Chondrocyte (in vitro differentiated cells): Measurements from ENCODE around the gene SPDEF. TPM values are rescaled to one million over a fixed set of nuclear protein-coding genes. Genes with fewer than 3 reads are reported as not detected.

Experiments used
- DNase-seq: peaks from one replicate; pipeline ENCODE4 v3.0.0; 2021; ENCODE audit warnings: mixed read lengths, low spot score
- H3K27ac Mint-ChIP-seq: one replicate; pipeline ENCODE4 v1.8.0; 2021; ENCODE audit warnings: mild to moderate bottlenecking, moderate library complexity, mixed read lengths; ENCODE audit not compliant: unreplicated experiment
- H3K27me3 Mint-ChIP-seq: 2 replicates; pipeline ENCODE4 v1.8.0; 2021; ENCODE audit warnings: low read depth, mixed read lengths
- H3K36me3 Mint-ChIP-seq: 2 replicates; pipeline ENCODE4 v1.8.0; 2021; ENCODE audit warnings: low read depth, mixed read lengths
- H3K4me1 Mint-ChIP-seq: 2 replicates; pipeline ENCODE4 v1.8.0; 2021; ENCODE audit warnings: low read depth, mild to moderate bottlenecking, mixed read lengths
- H3K4me3 Mint-ChIP-seq: one replicate; pipeline ENCODE4 v1.8.0; 2021; ENCODE audit warnings: mild to moderate bottlenecking, moderate library complexity, mixed read lengths; ENCODE audit not compliant: unreplicated experiment
- H3K9me3 Mint-ChIP-seq: 2 replicates; pipeline ENCODE4 v1.8.0; 2021; ENCODE audit warnings: low read depth, mixed read lengths
- total RNA-seq: library from RNA; stranded (reverse); gene quantifications from 3 replicates; pipeline ENCODE4 v1.2.1, GENCODE V29; 2021
- TF ChIP-seq, protein P1 (sequence below): fragments of 200-600 bp; sonication (generic); IDR thresholded peaks from 2 replicates; pipeline ENCODE4 v1.5.0; 2021; ENCODE audit warnings: antibody characterized with exemption, mild to moderate bottlenecking, moderate library complexity

SPDEF gene
- total RNA-seq, 1 donor from 2014 or later = 0.10 TPM

DNA sequence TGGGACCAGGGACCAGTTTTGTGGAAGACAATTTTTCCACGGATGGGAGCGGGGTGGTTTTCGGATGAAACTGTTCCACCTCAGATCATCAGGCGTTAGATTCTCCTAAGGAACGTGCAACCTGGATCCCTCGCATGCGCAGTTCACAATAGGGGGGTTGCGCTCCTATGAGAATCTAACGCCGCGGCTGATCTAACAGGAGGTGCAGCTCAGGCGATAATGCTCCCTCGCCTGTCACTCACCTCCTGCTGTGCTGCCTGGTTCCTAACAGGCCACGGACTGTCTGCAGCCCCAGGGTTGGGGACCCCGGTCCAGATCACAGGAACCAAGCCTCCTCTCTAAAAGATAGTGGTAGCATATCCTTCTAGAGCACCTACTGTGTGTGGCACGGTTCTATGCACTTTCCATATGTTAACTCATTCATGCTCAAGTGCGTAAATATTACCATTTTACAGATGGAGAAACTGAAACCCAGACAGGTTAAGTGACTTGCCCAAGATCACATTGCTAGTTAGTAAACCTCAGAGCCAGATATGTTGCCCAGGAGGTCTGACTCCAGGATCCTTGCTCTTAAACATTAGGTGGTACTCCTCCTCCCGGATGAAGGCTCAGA, 25.3 kb downstream of the SPDEF start:
- no peak for DNase-seq
- Mint-ChIP-seq H3K4me1 (peaks cover 8% of the 10 kb centered on the region), H3K36me3 (no peaks in the 10 kb centered on the region), H3K9me3 (no peaks in the 10 kb centered on the region), H3K27me3 (no peaks in the 10 kb centered on the region), H3K4me3 (peak overlapping the region; percentile 47), H3K27ac (no peak overlapping the region)
- TF ChIP-seq, protein P1, sequence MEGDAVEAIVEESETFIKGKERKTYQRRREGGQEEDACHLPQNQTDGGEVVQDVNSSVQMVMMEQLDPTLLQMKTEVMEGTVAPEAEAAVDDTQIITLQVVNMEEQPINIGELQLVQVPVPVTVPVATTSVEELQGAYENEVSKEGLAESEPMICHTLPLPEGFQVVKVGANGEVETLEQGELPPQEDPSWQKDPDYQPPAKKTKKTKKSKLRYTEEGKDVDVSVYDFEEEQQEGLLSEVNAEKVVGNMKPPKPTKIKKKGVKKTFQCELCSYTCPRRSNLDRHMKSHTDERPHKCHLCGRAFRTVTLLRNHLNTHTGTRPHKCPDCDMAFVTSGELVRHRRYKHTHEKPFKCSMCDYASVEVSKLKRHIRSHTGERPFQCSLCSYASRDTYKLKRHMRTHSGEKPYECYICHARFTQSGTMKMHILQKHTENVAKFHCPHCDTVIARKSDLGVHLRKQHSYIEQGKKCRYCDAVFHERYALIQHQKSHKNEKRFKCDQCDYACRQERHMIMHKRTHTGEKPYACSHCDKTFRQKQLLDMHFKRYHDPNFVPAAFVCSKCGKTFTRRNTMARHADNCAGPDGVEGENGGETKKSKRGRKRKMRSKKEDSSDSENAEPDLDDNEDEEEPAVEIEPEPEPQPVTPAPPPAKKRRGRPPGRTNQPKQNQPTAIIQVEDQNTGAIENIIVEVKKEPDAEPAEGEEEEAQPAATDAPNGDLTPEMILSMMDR = no peak

DNA sequence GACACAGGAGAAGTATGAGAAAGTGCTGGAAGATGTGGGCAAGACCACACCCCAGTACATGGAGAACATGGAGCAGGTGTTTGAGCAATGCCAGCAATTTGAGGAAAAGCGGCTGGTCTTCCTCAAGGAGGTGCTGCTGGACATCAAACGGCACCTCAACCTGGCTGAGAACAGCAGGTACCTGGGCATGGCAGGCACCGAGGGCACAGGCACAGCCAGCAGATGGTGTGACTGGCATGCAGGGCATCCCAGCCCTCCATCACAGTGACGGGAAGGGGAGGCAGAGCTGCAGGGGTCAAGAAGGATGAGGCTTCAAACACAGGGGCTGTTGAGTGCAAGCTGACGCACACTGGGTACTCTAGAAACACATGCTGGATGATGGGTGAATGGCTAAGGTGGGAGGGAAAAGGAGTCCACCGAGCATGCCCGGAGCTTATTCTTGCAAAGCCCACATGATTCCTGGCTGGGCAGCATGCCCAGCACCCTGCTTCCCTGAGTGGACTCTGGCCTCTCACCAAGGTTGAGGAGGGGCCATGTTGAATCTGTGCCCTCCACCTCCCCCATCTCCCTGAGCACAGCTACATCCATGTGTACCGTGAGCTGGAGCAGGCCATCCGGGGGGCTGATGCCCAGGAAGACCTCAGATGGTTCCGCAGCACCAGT, 26.3 kb downstream of the SPDEF start:
- Mint-ChIP-seq H3K27me3 (no peaks in the 10 kb centered on the region), H3K4me3 (no peak overlapping the region), H3K27ac (no peak overlapping the region), H3K36me3 (no peaks in the 10 kb centered on the region), H3K9me3 (no peaks in the 10 kb centered on the region), H3K4me1 (peaks cover 8% of the 10 kb centered on the region)
- DNase-seq = no peak
- TF ChIP-seq, protein P1 = no peak

DNA sequence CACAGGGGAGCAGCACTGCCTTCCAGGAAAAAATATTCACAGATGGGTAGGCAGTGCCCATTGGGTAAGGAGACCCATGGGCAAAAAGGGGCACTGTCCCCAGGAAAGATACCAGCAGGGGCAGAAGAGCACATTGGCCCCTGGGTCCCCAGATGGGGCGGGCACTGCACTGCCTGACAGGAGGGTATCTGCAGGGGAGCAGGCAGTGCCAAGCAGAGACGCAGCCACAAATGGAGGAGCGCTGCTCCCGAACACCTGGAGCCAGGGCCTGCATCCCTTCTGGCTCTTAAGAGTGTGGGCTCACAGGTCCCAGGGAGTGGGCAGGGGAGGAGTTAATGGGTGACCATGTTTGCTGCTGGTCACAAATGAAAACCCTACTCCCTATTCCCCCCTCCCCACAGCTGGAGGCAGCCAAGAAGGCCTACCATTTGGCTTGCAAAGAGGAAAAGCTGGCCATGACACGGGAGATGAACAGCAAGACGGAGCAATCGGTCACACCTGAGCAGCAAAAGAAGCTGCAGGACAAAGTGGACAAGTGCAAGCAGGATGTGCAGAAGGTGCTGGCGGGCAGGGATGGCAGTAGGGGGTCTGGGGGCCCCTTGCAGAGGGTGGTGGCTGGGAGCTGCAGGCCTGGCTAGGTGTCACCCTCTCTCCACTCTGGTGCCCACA, 27.0 kb downstream of the SPDEF start:
- DNase-seq = peak; percentile 67

DNA sequence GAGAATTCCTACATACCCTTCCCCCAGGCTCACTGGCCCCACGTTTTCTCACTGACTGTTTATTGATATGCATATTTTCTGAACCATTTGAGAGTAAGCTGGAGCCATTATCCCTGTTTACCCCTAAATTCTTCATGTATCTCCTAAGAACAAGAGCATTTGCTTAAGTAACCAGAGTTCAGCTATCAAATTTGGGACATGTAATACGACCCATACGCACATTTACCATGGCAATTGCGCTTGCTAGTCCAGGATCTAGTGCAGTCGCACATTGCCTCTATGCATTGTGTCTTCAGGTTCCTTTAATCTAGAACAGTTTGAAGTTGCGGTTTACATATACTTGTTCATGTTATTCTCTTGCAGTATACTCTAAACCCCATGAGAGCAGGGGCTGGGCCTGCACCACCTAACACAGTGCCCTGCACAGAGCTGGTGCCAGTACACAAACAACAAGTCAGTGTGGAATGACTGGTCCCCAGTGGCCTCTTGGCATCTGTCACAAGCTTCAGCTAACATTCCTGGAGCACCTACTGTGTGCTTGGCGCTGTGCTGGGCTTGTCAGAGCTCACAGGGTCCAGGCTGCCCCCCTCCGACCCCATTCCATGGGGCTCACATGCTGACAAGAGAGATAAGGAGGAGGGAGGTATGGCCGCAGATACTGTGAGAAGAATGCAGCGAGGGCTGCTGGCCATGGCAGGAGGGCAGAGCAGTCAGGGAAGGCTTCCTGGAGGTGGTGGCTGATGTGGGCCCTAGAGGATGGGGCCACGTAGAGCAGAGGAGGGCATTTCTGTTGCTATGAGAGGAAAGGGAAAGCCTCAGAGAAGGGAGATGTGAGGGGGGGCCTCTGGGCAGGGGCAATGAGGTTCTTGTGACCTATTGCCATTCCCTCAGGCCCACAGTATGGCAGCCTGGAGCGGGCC, 28.1 kb downstream of the SPDEF start:
- peak; percentile 58 for DNase-seq
- Mint-ChIP-seq H3K27ac (no peak overlapping the region), H3K9me3 (no peaks in the 10 kb centered on the region), H3K36me3 (no peaks in the 10 kb centered on the region), H3K4me1 (peaks cover 8% of the 10 kb centered on the region), H3K4me3 (peak overlapping the region; percentile 47), H3K27me3 (no peaks in the 10 kb centered on the region)
- TF ChIP-seq, protein P1 = no peak

More for the DNA sequence above, 27.0 kb downstream of the SPDEF start:
- no peak overlapping the region for H3K27ac Mint-ChIP-seq
- no peaks in the 10 kb centered on the region for H3K36me3 Mint-ChIP-seq
- H3K4me1 Mint-ChIP-seq = peaks cover 8% of the 10 kb centered on the region
- H3K27me3 Mint-ChIP-seq = no peaks in the 10 kb centered on the region
- no peaks in the 10 kb centered on the region for H3K9me3 Mint-ChIP-seq
- no peak overlapping the region for H3K4me3 Mint-ChIP-seq
- TF ChIP-seq, protein P1 = no peak
